Mammary epithelial cell (primary cell): Measurements from ENCODE around the gene LEMD3.

Experiments used
- CTCF ChIP-seq, 2 donors: IDR thresholded peaks in 1 of 2; conservative IDR thresholded peaks in 1 of 2; 2 replicates each; pipeline ENCODE4 v1.5.1; 2011 to 2012; ENCODE audit warnings: inconsistent platforms in 2 of 2, low read length in 2 of 2, mild to moderate bottlenecking in 2 of 2, control low read depth in 1 of 2, low read depth in 1 of 2; ENCODE audit not compliant: insufficient read depth in 1 of 2; ENCODE audit errors: extremely low read depth in 1 of 2
- EZH2 ChIP-seq: IDR thresholded peaks from 2 replicates; pipeline ENCODE4 v1.6.1; 2012; ENCODE audit warnings: low read length, inconsistent platforms, borderline replicate concordance

GRCh38 chr12:65238609-65239008, 69.2 kb downstream of the LEMD3 start:
- TF ChIP-seq CTCF (conservative IDR thresholded peaks at IDR 0.05 in 1 of 2, IDR thresholded peaks at IDR 0.05 in 1 of 2; ENCODE audit: extremely low read depth in 1 of 2, insufficient read depth in 1 of 2, low read depth in 1 of 2, low read length in 2 of 2): no peak
- TF ChIP-seq EZH2: no peak
